GM12875 (cell line): ENCODE measurements around the gene NDST1.

ENCODE experiments used
- H3K4me3 ChIP-seq: one replicate; pipeline ENCODE4 v1.5.1; 2011; ENCODE audit warnings: low read depth, low read length, control low read depth
- CTCF ChIP-seq: IDR thresholded peaks from 2 replicates; pipeline ENCODE4 v1.5.1; 2011; ENCODE audit warnings: low read depth, mild to moderate bottlenecking, control low read depth, inconsistent platforms, low read length, moderate library complexity, borderline replicate concordance; ENCODE audit not compliant: insufficient read depth

Gene NDST1

DNA sequence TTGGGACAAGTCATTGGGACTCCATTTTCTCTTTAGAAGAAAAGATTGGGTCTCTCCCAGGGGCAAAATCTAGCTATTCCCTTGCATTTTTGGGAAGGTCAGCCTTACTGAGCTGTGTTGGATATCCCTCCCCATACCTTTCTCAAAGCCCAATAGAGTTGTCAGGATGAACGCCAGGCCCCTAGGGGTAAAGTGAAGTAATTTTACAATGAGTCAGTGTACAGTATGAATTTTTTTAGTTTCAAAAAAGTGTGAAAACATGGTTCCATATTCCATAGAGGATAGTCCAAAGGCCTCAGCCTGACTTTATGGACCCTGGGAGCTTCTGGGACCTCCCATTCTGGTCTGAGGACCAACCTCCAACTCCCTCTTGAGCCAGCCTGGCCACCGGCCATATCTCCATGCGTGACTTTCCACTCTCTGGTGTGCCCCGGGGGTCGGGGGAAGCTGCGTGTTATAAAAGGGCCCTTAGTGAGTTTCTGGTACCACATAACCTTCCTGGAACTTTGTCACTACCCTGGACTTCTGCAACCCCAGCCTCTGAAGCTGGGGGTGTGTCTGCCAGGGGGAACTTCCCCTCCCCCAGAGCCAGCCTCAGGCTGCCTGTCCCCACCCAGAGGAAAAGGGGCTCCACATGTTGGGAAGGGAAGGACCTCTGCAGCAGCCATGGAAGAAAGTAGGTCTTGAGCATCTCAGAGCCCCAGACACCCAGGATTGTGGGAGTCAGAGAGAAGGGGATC lies 80.1 kb downstream of the NDST1 start:
- no peak overlapping the region for H3K4me3 ChIP-seq
- no peak for TF ChIP-seq CTCF

DNA sequence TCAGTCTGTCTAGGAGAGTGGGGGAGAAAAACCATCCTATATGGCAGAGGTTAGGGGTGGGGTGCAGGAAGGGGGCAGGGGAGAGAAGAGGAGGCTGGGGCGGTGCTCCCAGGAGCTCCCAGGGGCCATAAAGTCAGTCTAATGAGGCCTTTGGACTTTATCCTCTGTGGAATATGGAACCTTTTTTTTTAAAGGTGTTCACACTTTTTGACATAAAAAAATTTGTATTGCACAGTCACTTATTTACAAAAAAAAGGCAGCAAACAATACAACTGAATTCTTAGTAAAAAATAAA lies 80.6 kb downstream of the NDST1 start:
- TF ChIP-seq CTCF = no peak
- no peak overlapping the region for H3K4me3 ChIP-seq

DNA sequence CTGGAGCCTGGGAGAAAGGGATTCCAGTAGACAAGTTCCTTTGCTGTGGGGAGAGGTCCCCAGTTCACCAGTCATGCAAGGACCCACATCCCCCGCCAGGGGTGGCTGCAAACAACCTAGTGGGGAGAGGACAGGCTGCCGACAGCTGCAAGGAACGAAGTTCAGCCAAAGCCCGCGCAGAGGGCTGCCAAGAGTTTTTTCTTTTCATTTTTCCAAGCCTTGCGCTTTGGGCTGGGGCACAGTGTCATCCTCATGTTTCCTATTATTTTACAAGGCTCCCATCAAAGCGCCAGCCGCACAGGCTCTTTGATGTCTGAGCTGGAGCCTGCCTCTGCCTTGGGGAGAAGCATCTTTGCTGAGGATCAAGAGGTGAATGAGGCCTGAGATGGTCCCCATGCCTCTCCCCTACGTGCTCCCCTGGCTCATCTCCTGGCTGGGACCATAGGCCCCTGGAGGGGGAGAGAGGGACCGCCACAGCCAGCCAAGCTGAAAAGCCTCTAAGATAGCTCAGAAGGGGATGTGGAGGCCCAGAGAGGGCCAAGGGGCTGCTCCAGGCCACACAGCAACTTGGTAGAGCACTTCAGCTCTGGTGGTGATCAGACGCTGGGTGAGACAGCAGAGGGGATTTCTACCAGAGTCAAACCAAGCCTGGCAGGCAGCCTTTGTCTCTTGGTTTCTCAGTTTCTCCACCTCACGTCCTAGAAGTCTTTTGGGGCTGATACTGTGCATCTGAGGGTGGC lies 82.1 kb downstream of the NDST1 start:
- peak; percentile 30 for TF ChIP-seq CTCF

DNA sequence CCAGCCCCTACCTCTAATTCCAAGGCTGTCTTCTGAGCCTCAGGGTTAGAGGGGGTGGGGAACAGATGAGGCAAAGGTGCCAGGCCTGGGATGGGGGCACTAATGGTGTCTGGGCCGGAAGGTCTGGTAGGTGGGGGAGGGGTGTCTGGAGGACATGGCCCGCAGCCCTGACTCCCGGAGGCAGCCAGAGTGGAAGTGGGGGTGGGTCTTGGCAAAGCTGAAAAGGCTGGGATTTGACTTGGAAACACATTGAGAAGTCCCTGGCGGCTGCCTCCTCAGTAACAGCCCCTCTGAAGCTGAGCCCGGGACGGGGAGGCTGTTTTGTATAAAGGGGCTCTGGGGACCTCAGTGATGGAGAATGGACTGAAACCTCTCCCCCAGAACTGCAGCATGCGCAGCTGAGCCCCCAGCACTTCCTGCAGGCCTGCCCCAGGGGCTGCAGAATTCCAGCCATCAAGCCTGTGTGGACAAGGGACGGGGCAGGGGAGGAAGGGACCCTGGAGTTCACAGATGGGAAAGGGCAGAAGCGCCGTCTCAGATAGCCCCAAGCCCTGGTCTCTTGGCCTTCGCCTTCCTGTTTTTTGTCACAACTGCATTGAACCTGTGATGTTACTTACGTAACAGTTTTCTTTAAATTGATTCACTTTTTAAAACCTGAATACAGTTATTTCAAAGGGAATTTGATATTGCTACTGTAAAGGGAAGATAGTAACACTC lies 83.2 kb downstream of the NDST1 start:
- H3K4me3 ChIP-seq = no peak overlapping the region
- TF ChIP-seq CTCF = no peak

More for the DNA sequence above, 82.1 kb downstream of the NDST1 start:
- H3K4me3 ChIP-seq = no peak overlapping the region

DNA sequence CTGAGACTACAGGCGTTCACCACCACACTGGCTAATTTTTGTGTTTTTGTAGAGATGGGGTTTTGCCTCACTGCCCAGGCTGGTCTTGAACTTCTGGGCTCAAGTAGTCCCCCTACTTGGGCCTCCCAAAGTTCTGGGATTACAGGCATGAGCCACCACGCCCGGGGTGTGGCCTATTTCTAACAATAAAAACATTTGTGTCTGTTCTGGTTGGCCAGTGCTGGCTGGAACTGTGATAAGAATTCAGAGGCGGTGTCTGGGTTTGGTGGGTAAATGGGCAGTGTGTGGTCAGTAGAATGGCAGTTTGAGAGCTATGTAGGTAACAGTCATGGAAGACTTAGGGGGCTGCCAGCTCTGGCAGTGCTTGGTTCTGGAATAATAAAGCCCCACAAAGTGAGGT lies 85.7 kb downstream of the NDST1 start:
- TF ChIP-seq CTCF = no peak
- H3K4me3 ChIP-seq = no peak overlapping the region

DNA sequence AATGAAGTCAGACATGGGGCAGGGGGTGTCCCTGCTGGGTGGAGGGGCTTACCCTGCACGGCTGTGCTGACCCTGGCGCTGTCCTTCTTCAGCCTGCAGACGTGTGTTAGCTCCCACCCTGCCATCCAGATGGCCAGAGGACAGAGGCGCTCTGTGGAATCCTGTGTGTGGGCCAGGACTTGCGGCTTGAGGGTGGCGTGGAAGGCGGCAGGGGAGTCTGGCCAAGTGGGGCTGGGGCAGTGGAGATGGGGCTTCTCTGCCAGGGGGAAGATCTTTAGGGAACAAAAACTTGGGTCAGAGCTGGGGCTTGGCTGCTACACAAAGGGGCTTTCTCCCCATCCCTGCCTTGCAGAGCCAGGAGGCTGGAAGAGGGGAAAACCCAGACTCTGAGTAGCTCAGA lies 86.1 kb downstream of the NDST1 start:
- TF ChIP-seq CTCF = no peak
- H3K4me3 ChIP-seq = no peak overlapping the region
